Esophagus squamous epithelium (tissue), 5 donors: ENCODE data around the gene PHKB. TPM values are rescaled to one million over a fixed set of nuclear protein-coding genes. Genes with fewer than 3 reads are reported as not detected.
A peak's percentile ranks its signal among the peaks of the same experiment; 100 is the strongest.

ENCODE experiments used
- DNase-seq: peaks from one replicate; lab custom pipeline; 2025; lab: John Stamatoyannopoulos, UW
- H3K27ac ChIP-seq, 4 donors: fragments of 200-600 bp; sonication (generic); one replicate each; pipeline ENCODE4 v1.5.1; 2016 to 2019; ENCODE audit warnings: mild to moderate bottlenecking in 1 of 4
- H3K27me3 ChIP-seq, 4 donors: fragments of 200-600 bp; sonication (generic); 1 replicate in 3 of 4; 2 replicates in 1 of 4; pipeline versions ENCODE4 v1.5.1 to v1.6.0; 2017 to 2021; ENCODE audit warnings: antibody characterized with exemption in 1 of 4
- H3K36me3 ChIP-seq, 3 donors: fragments of 200-600 bp; sonication (generic); one replicate each; pipeline ENCODE4 v1.5.1; 2016 to 2019
- H3K4me1 ChIP-seq, 3 donors: fragments of 200-600 bp; sonication (generic); one replicate each; pipeline ENCODE4 v1.5.1; 2017 to 2019
- H3K4me3 ChIP-seq, 4 donors: fragments of 200-600 bp; sonication (generic); 1 replicate in 3 of 4; 2 replicates in 1 of 4; pipeline ENCODE4 v1.5.1; 2016 to 2019; ENCODE audit warnings: mild to moderate bottlenecking in 2 of 4, moderate library complexity in 1 of 4
- H3K9me3 ChIP-seq, 3 donors: fragments of 200-600 bp; sonication (generic); one replicate each; pipeline ENCODE4 v1.5.1; 2016 to 2019
- CTCF ChIP-seq, 6 experiments: fragments of 450-650 bp in 4 of 6; fragments of 200-600 bp in 2 of 6; sonication (generic) in 2 of 6; IDR thresholded peaks; one replicate each; pipeline ENCODE4 v1.5.1; 2016 to 2019; ENCODE audit warnings: antibody characterized with exemption in 6 of 6, mild to moderate bottlenecking in 4 of 6, moderate library complexity in 4 of 6
- POLR2A ChIP-seq, 4 donors: fragments of 450-650 bp; IDR thresholded peaks; one replicate each; pipeline ENCODE4 v1.6.1; 2017; ENCODE audit warnings: antibody characterized with exemption in 4 of 4, mild to moderate bottlenecking in 4 of 4, moderate library complexity in 3 of 4
- WGBS, 2 donors: methylation state at CpG; one replicate each; pipeline ENCODE4 v1.1.5; 2018; 5-methylcytosine and 5-hydroxymethylcytosine counted together
- intact Hi-C: fragments of 100-400 bp; cut with DNase I; formaldehyde crosslinking; loops from one replicate; pipeline ENCODE4 v1.15.0; 2022
- total RNA-seq, 4 donors: library from RNA; depleted of rRNA; stranded (reverse); fragments of >200 nt; gene quantifications; one replicate each; pipeline ENCODE4 v1.1.0, GENCODE V29; 2016
- donor health status: DM: yes; HTN: yes; CAD: no.

Gene PHKB
- total RNA-seq, 4 donors from 2014 or later, result 39.0 to 81.3 (median 53.8) TPM

DNA sequence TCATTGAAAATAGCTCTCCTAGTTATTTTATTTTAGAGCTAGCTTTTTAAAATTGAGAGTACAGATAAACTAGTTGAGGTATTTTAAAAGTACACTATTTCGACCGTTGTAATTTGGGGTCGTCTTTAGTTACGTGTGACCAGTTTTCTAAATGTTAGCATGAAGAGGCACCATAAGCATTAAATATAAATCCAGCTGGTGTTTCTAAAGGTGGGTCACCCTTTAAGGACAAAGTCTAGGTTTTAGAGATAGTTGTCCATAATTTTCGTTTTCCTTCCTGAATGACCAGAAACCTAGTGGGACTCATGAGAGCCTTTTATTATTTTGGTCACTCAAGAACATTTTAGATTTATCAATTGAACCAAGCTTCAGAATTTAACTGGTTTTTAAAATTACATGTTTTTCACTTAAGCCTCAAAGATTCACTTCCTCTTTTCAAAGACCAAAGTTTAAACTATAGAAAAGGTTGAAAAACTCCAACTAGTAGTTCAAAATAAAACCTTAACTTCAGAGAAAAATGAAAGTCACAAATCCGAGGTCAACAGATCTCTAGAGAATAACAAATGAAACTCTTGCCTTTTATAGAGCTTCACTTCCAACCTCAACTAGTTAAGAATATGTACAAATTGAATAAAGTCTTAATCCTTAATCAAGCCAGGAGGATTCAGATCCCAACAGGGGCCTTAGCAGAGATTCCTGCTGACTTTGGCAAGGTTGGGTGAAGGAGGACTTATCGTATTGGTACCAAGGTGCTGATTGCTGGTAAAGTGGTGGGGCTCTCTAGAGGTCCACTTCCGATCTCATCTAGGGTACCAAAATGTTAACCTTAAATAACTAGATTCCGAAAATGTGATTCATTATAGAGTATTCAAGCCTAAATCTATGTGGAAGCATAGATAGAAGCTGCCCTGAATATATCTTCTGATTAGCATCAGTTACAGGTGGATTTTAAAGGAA, 32.5 kb downstream of the PHKB start:
- Histone ChIP-seq H3K27me3 (no peaks in the 10 kb centered on the region), H3K36me3 (peaks cover 0 to 32% (median 0%) of the 10 kb centered on the region in 3 donors), H3K4me3 (peak overlapping the region in 2 of 4 donors; percentile 10 to 44), H3K27ac (peak overlapping the region in 3 of 4 donors; percentile 73 to 76 (median 73)), H3K9me3 (peaks cover 0 to 20% (median 17%) of the 10 kb centered on the region in 3 donors), H3K4me1 (peaks cover 0 to 18% (median 3%) of the 10 kb centered on the region in 3 donors)
- DNase-seq, result no peak
- TF ChIP-seq CTCF (IDR thresholded peaks at IDR 0.05), result no peak
- no peak for TF ChIP-seq POLR2A (IDR thresholded peaks at IDR 0.05)
- WGBS, 2 donors, result 57 to 70% methylated on average over 9 of the region's 9 CpGs
- intact Hi-C loops, result no loop called here

DNA sequence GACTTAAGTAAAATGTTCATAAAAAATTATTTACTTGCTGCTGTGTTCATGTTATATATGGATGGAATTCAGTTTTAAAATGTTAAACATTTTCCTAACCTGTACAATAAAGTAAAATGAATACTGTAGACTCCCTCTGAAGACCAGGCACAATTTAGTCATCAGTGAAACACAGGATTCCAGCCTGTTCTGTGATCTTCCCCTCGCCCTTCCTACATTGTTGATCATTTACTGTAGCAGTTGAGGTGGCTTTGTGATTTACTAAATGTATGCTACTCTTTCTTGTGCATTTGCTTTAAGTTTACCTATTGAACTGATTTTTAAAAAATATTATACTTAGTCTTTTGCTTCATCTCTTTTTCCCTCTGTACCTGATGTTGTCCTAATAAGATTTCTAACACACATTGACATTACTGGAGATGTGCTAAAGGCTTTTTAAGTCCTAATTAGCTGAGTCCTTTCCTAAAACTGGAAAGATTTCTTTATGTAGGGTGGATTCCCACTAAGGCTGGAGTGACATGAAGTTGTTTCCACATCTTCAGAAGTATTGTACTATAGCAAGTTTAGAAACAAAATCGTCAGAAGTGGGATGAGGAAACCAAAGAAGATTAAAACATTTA, 38.1 kb downstream of the PHKB start:
- H3K4me3 ChIP-seq, result no peak overlapping the region
- no peak for DNase-seq
- H3K4me1 ChIP-seq, result peaks cover 0 to 5% (median 0%) of the 10 kb centered on the region in 3 donors
- peaks cover 6 to 70% (median 17%) of the 10 kb centered on the region in 3 donors for H3K36me3 ChIP-seq
- TF ChIP-seq POLR2A (IDR thresholded peaks at IDR 0.05), result no peak
- TF ChIP-seq CTCF (IDR thresholded peaks at IDR 0.05), result no peak
- H3K9me3 ChIP-seq, result no peaks in the 10 kb centered on the region
- no peaks in the 10 kb centered on the region for H3K27me3 ChIP-seq
- intact Hi-C loops, result no loop called here
- 93 to 95% methylated on average over 2 of the region's 2 CpGs for WGBS, 2 donors
- H3K27ac ChIP-seq, result no peak overlapping the region

DNA sequence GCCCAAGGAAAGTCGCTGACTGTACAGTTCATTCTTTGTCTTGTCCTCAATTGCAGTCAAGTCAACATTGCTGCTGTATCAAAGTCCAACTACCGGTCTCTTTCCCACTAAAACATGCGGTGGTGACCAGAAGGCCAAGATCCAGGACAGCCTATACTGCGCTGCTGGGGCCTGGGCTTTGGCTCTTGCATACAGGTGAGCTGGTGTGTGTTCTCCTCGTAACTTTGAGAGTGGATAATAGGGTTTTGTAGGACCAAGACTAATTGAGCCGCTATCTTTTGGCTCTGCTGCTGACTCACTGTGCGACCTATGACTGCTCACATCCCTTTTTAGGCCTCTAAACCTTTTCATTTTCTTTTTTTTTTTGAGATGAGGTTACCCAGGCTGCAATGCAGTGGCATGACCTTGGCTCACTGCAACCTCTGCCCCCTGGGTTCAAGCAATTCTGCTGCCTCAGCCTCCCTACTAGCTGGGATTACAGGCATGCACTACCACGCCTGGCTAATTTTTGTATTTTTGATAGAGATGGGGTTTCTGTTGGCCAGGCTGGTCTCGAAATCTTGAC, 38.7 kb downstream of the PHKB start:
- Histone ChIP-seq H3K9me3 (no peaks in the 10 kb centered on the region), H3K4me1 (no peaks in the 10 kb centered on the region), H3K27me3 (no peaks in the 10 kb centered on the region), H3K36me3 (peaks cover 10 to 76% (median 17%) of the 10 kb centered on the region in 3 donors), H3K4me3 (no peak overlapping the region), H3K27ac (no peak overlapping the region)
- WGBS, 2 donors, result 95 to 96% methylated on average over 9 of the region's 9 CpGs
- TF ChIP-seq POLR2A (IDR thresholded peaks at IDR 0.05), result no peak
- no peak for TF ChIP-seq CTCF (IDR thresholded peaks at IDR 0.05)
- no peak for DNase-seq
- intact Hi-C loops, result no loop called here

DNA sequence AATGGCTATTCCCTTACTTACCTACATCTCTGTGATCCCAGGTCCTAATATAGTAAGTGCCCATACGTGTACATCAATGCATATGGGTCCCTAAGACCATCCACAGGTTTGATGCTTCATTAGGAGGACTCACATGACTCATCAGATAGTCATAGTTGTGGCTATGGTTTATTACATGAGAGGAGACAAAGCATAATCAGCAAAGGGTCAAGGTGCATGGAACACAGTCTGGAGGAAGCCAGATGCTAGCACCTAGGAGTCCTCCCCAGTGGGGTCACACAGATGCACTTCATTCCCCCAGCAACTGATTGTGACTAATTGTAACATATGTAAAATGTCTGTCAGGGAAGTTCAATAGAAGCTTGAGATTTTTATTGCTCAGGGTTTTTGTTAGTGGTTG, 42.8 kb downstream of the PHKB start:
- WGBS, 2 donors, result 81 to 83% methylated on average over 1 of the region's 1 CpG
- Histone ChIP-seq H3K27ac (no peak overlapping the region), H3K9me3 (no peaks in the 10 kb centered on the region), H3K4me3 (no peak overlapping the region), H3K36me3 (peaks cover 14 to 69% (median 22%) of the 10 kb centered on the region in 3 donors), H3K4me1 (peaks cover 0 to 9% (median 0%) of the 10 kb centered on the region in 3 donors), H3K27me3 (no peaks in the 10 kb centered on the region)
- intact Hi-C loops, result no loop called here
- no peak for TF ChIP-seq POLR2A (IDR thresholded peaks at IDR 0.05)
- no peak for TF ChIP-seq CTCF (IDR thresholded peaks at IDR 0.05)
- no peak for DNase-seq
